ENCODE results near the gene SLC38A11.

The SLC38A11 gene

GRCh38 chr2:164881524-164881923 is 73.8 kb downstream of the SLC38A11 start:
- Histone ChIP-seq H3K4me3 (ENCODE audit: severe bottlenecking) (no peak overlapping the region), H3K9me3 (ENCODE audit: severe bottlenecking) (no peaks in the 10 kb centered on the region), H3K27me3 (ENCODE audit: insufficient read depth, poor library complexity, severe bottlenecking) (no peaks in the 10 kb centered on the region), H3K27ac (ENCODE audit: poor library complexity, severe bottlenecking) (no peak overlapping the region), H3K4me1 (ENCODE audit: insufficient read depth, poor library complexity, severe bottlenecking) (no peaks in the 10 kb centered on the region), H3K36me3 (ENCODE audit: low read depth) (no peaks in the 10 kb centered on the region)
- DNase-seq (ENCODE audit: low spot score) = no peak
- no peak for ATAC-seq (ENCODE audit: low read depth)
- no peak for TF ChIP-seq CTCF (IDR thresholded peaks at IDR 0.05; ENCODE audit: poor library complexity, severe bottlenecking)

GRCh38 chr2:164879901-164880535 is 75.3 kb downstream of the SLC38A11 start:
- no peak for DNase-seq (ENCODE audit: low spot score)
- Histone ChIP-seq H3K27ac (ENCODE audit: poor library complexity, severe bottlenecking) (no peak overlapping the region), H3K9me3 (ENCODE audit: severe bottlenecking) (no peaks in the 10 kb centered on the region), H3K27me3 (ENCODE audit: insufficient read depth, poor library complexity, severe bottlenecking) (no peaks in the 10 kb centered on the region), H3K4me1 (ENCODE audit: insufficient read depth, poor library complexity, severe bottlenecking) (no peaks in the 10 kb centered on the region), H3K4me3 (ENCODE audit: severe bottlenecking) (no peak overlapping the region), H3K36me3 (ENCODE audit: low read depth) (no peaks in the 10 kb centered on the region)
- no peak for TF ChIP-seq CTCF (IDR thresholded peaks at IDR 0.05; ENCODE audit: poor library complexity, severe bottlenecking)
- no peak for ATAC-seq (ENCODE audit: low read depth)

- ATAC-seq (ENCODE audit: low read depth) (no peak), DNase-seq (ENCODE audit: low spot score) (no peak)
- Histone ChIP-seq H3K4me1 (ENCODE audit: insufficient read depth, poor library complexity, severe bottlenecking) (peaks cover 5% of the 10 kb centered on the region), H3K9me3 (ENCODE audit: severe bottlenecking) (no peaks in the 10 kb centered on the region), H3K27me3 (ENCODE audit: insufficient read depth, poor library complexity, severe bottlenecking) (no peaks in the 10 kb centered on the region), H3K4me3 (ENCODE audit: severe bottlenecking) (no peak overlapping the region), H3K27ac (ENCODE audit: poor library complexity, severe bottlenecking) (no peak overlapping the region), H3K36me3 (ENCODE audit: low read depth) (no peaks in the 10 kb centered on the region)
- no peak for TF ChIP-seq CTCF (IDR thresholded peaks at IDR 0.05; ENCODE audit: poor library complexity, severe bottlenecking)
Measured at GRCh38 chr2:164877927-164878326, 77.4 kb downstream of the SLC38A11 start.

GRCh38 chr2:164877169-164877568 is 78.2 kb downstream of the SLC38A11 start:
- H3K4me1 ChIP-seq (ENCODE audit: insufficient read depth, poor library complexity, severe bottlenecking) = peaks cover 6% of the 10 kb centered on the region
- no peak overlapping the region for H3K27ac ChIP-seq (ENCODE audit: poor library complexity, severe bottlenecking)
- H3K9me3 ChIP-seq (ENCODE audit: severe bottlenecking) = no peaks in the 10 kb centered on the region
- no peaks in the 10 kb centered on the region for H3K36me3 ChIP-seq (ENCODE audit: low read depth)
- no peak overlapping the region for H3K4me3 ChIP-seq (ENCODE audit: severe bottlenecking)
- no peak for ATAC-seq (ENCODE audit: low read depth)
- TF ChIP-seq CTCF (IDR thresholded peaks at IDR 0.05; ENCODE audit: poor library complexity, severe bottlenecking) = no peak
- H3K27me3 ChIP-seq (ENCODE audit: insufficient read depth, poor library complexity, severe bottlenecking) = no peaks in the 10 kb centered on the region
- no peak for DNase-seq (ENCODE audit: low spot score)

All from RWPE2 (cell line).